Fibroblast of skin of scalp (primary cell): ENCODE measurements around the gene EIF2D.

Source experiments
- DNase-seq: peaks from one replicate; pipeline ENCODE4 v3.0.0-alpha.2; 2013

Gene EIF2D

GRCh38 chr1:206568779-206569352, 43.4 kb downstream of the EIF2D start:
- DNase-seq: no peak

GRCh38 chr1:206568256-206568655, 44.0 kb downstream of the EIF2D start:
- DNase-seq: no peak

- no peak for DNase-seq
Measured at GRCh38 chr1:206566999-206567398, 45.3 kb downstream of the EIF2D start.

GRCh38 chr1:206565995-206566394, 46.3 kb downstream of the EIF2D start:
- DNase-seq: no peak

- DNase-seq: no peak
Measured at GRCh38 chr1:206563367-206564207, 48.7 kb downstream of the EIF2D start.

GRCh38 chr1:206560007-206560716, 52.1 kb downstream of the EIF2D start:
- DNase-seq: no peak

- DNase-seq: no peak
Measured at GRCh38 chr1:206559672-206559995, 52.6 kb downstream of the EIF2D start.

- DNase-seq: no peak
Measured at GRCh38 chr1:206558794-206559671, 53.2 kb downstream of the EIF2D start.

GRCh38 chr1:206557636-206558473, 54.4 kb downstream of the EIF2D start:
- no peak for DNase-seq

- peak; percentile 33 for DNase-seq
Measured at GRCh38 chr1:206556750-206557635, 55.3 kb downstream of the EIF2D start.

GRCh38 chr1:206556047-206556749, 56.1 kb downstream of the EIF2D start:
- DNase-seq: no peak

- DNase-seq: no peak
Measured at GRCh38 chr1:206555473-206555935, 56.8 kb downstream of the EIF2D start.

GRCh38 chr1:206554701-206555472, 57.4 kb downstream of the EIF2D start:
- DNase-seq: no peak

- no peak for DNase-seq
Measured at GRCh38 chr1:206554211-206554610, 58.1 kb downstream of the EIF2D start.

- DNase-seq: no peak
Measured at GRCh38 chr1:206551986-206552326, 60.3 kb downstream of the EIF2D start.

GRCh38 chr1:206551296-206551985, 60.8 kb downstream of the EIF2D start:
- no peak for DNase-seq

- DNase-seq: no peak
Measured at GRCh38 chr1:206550446-206550845, 61.8 kb downstream of the EIF2D start.

GRCh38 chr1:206547104-206547503, 65.2 kb downstream of the EIF2D start:
- no peak for DNase-seq

- no peak for DNase-seq
Measured at GRCh38 chr1:206545351-206545750, 66.9 kb downstream of the EIF2D start.
